AG09319 (cell line): ENCODE data around the gene PIKFYVE.
A peak's percentile ranks its signal among the peaks of the same experiment; 100 is the strongest.

Source experiments
- DNase-seq: peaks from one replicate; pipeline ENCODE4 v3.0.0-alpha.2; 2010; ENCODE audit warnings: low read depth; ENCODE audit errors: extremely low read depth
- CTCF ChIP-seq: IDR thresholded peaks from 2 replicates; pipeline ENCODE4 v1.5.1; 2011; ENCODE audit warnings: low read depth, mild to moderate bottlenecking, inconsistent platforms, low read length, moderate library complexity

The PIKFYVE gene

GRCh38 chr2:208304695-208305094 is 38.6 kb downstream of the PIKFYVE start:
- no peak for DNase-seq
- TF ChIP-seq CTCF = no peak

GRCh38 chr2:208306291-208306690 is 40.2 kb downstream of the PIKFYVE start:
- DNase-seq = peak; percentile 5
- TF ChIP-seq CTCF = no peak

GRCh38 chr2:208311321-208311720 is 45.3 kb downstream of the PIKFYVE start:
- DNase-seq = no peak
- TF ChIP-seq CTCF = no peak

GRCh38 chr2:208311954-208312353 is 45.9 kb downstream of the PIKFYVE start:
- TF ChIP-seq CTCF = no peak
- no peak for DNase-seq

- no peak for TF ChIP-seq CTCF
- DNase-seq = peak; percentile 18
Observed at GRCh38 chr2:208315081-208315788, 49.2 kb downstream of the PIKFYVE start.

- TF ChIP-seq CTCF = no peak
- no peak for DNase-seq
Observed at GRCh38 chr2:208318127-208318526, 52.1 kb downstream of the PIKFYVE start.

GRCh38 chr2:208319391-208319790 is 53.3 kb downstream of the PIKFYVE start:
- no peak for TF ChIP-seq CTCF
- no peak for DNase-seq
